GM23338 (cell line): ENCODE results near the gene SORBS2. TPM values are rescaled to one million over a fixed set of nuclear protein-coding genes. Genes with fewer than 3 reads are reported as not detected.

Source experiments
- ATAC-seq: fragments of 200-7000 bp; cut with Tn5 transposase; 3 replicates; pipeline ENCODE4 v1.9.1; 2020
- DNase-seq: peaks from one replicate; pipeline ENCODE4 v3.0.0-alpha.2; 2015; ENCODE audit warnings: low spot score
- H2AFZ ChIP-seq: fragments of 200-600 bp; sonication (generic); 2 replicates; pipeline ENCODE4 v1.8.0; 2016; ENCODE audit warnings: antibody characterized with exemption, mild to moderate bottlenecking, moderate library complexity
- H3F3A ChIP-seq: fragments of 200-600 bp; sonication (generic); replicated peaks from 2 replicates; pipeline ENCODE4 v1.8.0; 2017; ENCODE audit warnings: antibody characterized with exemption, mixed run types, low read depth
- H3K27ac ChIP-seq: fragments of 200-600 bp; sonication (generic); 2 replicates; pipeline ENCODE4 v1.6.1; 2016; ENCODE audit warnings: low read depth
- H3K27me3 ChIP-seq: fragments of 200-600 bp; sonication (generic); 2 replicates; pipeline ENCODE4 v1.8.0; 2016; ENCODE audit warnings: mild to moderate bottlenecking, mixed run types, moderate library complexity; ENCODE audit not compliant: insufficient read depth
- H3K36me3 ChIP-seq: fragments of 200-600 bp; sonication (generic); 2 replicates; pipeline ENCODE4 v1.8.0; 2016; ENCODE audit warnings: mild to moderate bottlenecking; ENCODE audit not compliant: insufficient read depth
- H3K4me1 ChIP-seq: fragments of 200-600 bp; sonication (generic); 2 replicates; pipeline ENCODE4 v1.8.0; 2016; ENCODE audit warnings: mild to moderate bottlenecking, moderate library complexity; ENCODE audit not compliant: insufficient read depth
- H3K4me2 ChIP-seq: fragments of 200-600 bp; sonication (generic); 2 replicates; pipeline ENCODE4 v1.7.1; 2017; ENCODE audit warnings: mixed run types
- H3K4me3 ChIP-seq: fragments of 200-600 bp; sonication (generic); 2 replicates; pipeline ENCODE4 v1.6.1; 2016; ENCODE audit warnings: mixed run types
- H3K79me2 ChIP-seq: fragments of 200-600 bp; sonication (generic); replicated peaks from 2 replicates; pipeline ENCODE4 v1.8.0; 2017; ENCODE audit warnings: mild to moderate bottlenecking; ENCODE audit not compliant: insufficient read depth
- H3K9me2 ChIP-seq: fragments of 200-600 bp; sonication (generic); 2 replicates; pipeline ENCODE4 v1.8.0; 2017; ENCODE audit not compliant: insufficient read depth
- H4K20me1 ChIP-seq: fragments of 200-600 bp; sonication (generic); replicated peaks from 2 replicates; pipeline ENCODE4 v1.8.0; 2017; ENCODE audit warnings: mild to moderate bottlenecking; ENCODE audit not compliant: insufficient read depth
- H3K27ac Mint-ChIP-seq: 2 replicates; pipeline ENCODE4 v1.8.0; 2020; ENCODE audit warnings: inconsistent platforms, mild to moderate bottlenecking, moderate library complexity, mixed read lengths
- H3K27me3 Mint-ChIP-seq: 3 replicates; pipeline ENCODE4 v1.8.0; 2022; ENCODE audit warnings: low read depth, mild to moderate bottlenecking, moderate library complexity, mixed read lengths, inconsistent platforms; ENCODE audit not compliant: insufficient read depth, poor library complexity
- H3K36me3 Mint-ChIP-seq: 3 replicates; pipeline ENCODE4 v1.8.0; 2021; ENCODE audit warnings: low read depth, mild to moderate bottlenecking, inconsistent platforms, moderate library complexity, mixed read lengths
- H3K4me1 Mint-ChIP-seq: 3 replicates; pipeline ENCODE4 v1.8.0; 2020; ENCODE audit warnings: mild to moderate bottlenecking, inconsistent platforms, mixed read lengths
- H3K4me3 Mint-ChIP-seq: 3 replicates; pipeline ENCODE4 v1.8.0; 2021; ENCODE audit warnings: moderate library complexity, mild to moderate bottlenecking, inconsistent platforms, mixed read lengths
- H3K9me3 Mint-ChIP-seq: 3 replicates; pipeline ENCODE4 v1.8.0; 2020; ENCODE audit warnings: moderate library complexity, mild to moderate bottlenecking, inconsistent platforms, mixed read lengths
- CREB1 ChIP-seq: fragments of 250-450 bp; sonication (Bioruptor Pico); IDR thresholded peaks from 2 replicates; pipeline ENCODE4 v1.5.0; 2020; ENCODE audit warnings: low read depth, mild to moderate bottlenecking, moderate library complexity
- CTCF ChIP-seq, 2 experiments: fragments of 200-600 bp in 1 of 2; sonication (generic) in 1 of 2; conservative IDR thresholded peaks; 2 replicates each; pipeline versions ENCODE4 v1.5.1 to v1.6.1; 2016 to 2017; ENCODE audit warnings: antibody characterized with exemption in 2 of 2, low read depth in 2 of 2, mild to moderate bottlenecking in 2 of 2, moderate library complexity in 1 of 2
- ETS1 ChIP-seq: IDR thresholded peaks from 2 replicates; pipeline ENCODE4 v1.6.1; 2016; ENCODE audit warnings: antibody characterized with exemption
- EZH2 ChIP-seq: fragments of 200-600 bp; sonication (generic); IDR thresholded peaks from one replicate; pipeline ENCODE4 v1.8.0; 2017; ENCODE audit warnings: antibody characterized with exemption, mild to moderate bottlenecking, low read depth; ENCODE audit not compliant: unreplicated experiment
- EZH2phosphoT487 ChIP-seq: fragments of 200-600 bp; sonication (generic); IDR thresholded peaks from one replicate; pipeline ENCODE4 v1.8.1; 2018; ENCODE audit warnings: antibody characterized with exemption; ENCODE audit not compliant: unreplicated experiment
- JUNB ChIP-seq: IDR thresholded peaks from one replicate; pipeline ENCODE4 v1.6.1; 2016; ENCODE audit warnings: antibody characterized with exemption; ENCODE audit not compliant: unreplicated experiment
- NANOG ChIP-seq: IDR thresholded peaks from 2 replicates; pipeline ENCODE4 v1.6.1; 2016; ENCODE audit warnings: antibody characterized with exemption, borderline replicate concordance
- POLR2AphosphoS5 ChIP-seq: IDR thresholded peaks from 2 replicates; pipeline ENCODE4 v1.6.1; 2016; ENCODE audit warnings: antibody characterized with exemption, low read depth
- REST ChIP-seq: IDR thresholded peaks from one replicate; pipeline ENCODE4 v1.6.1; 2018; ENCODE audit warnings: antibody characterized with exemption; ENCODE audit not compliant: unreplicated experiment
- STAT1 ChIP-seq: IDR thresholded peaks from one replicate; pipeline ENCODE4 v1.6.1; 2016; ENCODE audit warnings: antibody characterized with exemption; ENCODE audit not compliant: unreplicated experiment
- ZNF114 ChIP-seq: fragments of 250-450 bp; sonication (Bioruptor Pico); IDR thresholded peaks from 2 replicates; pipeline ENCODE4 v1.5.0; 2020; ENCODE audit warnings: mild to moderate bottlenecking, moderate library complexity
- ZNF331 ChIP-seq: fragments of 250-450 bp; sonication (Bioruptor Pico); IDR thresholded peaks from 2 replicates; pipeline ENCODE4 v1.5.0; 2020; ENCODE audit warnings: low read depth, mild to moderate bottlenecking, moderate library complexity
- ZNF462 ChIP-seq: fragments of 250-450 bp; sonication (Bioruptor Pico); IDR thresholded peaks from 2 replicates; pipeline ENCODE4 v1.5.0; 2020; ENCODE audit warnings: mild to moderate bottlenecking, moderate library complexity
- polyA plus RNA-seq: library from polyadenylated mRNA; unstranded; fragments of >200 nt; fragmentation: Nextera tagmentation; extraction: Ambion mirVana; gene quantifications from 2 replicates; pipeline ENCODE4 v1.2.1, GENCODE V29; 2016
- total RNA-seq: library from RNA; depleted of rRNA; stranded (reverse); fragments of >200 nt; shearing (Covaris generic); gene quantifications from 2 replicates; pipeline ENCODE4 v1.2.3, GENCODE V29; 2014

Gene SORBS2
- total and polyA plus RNA-seq, 2 experiments from 2014 or later: 17.8 to 27.6 TPM

- no peaks in the 10 kb centered on the region for H3K27me3 Mint-ChIP-seq
- Histone ChIP-seq H3K27ac (no peak overlapping the region), H2AFZ (no peak overlapping the region), H4K20me1 (no peaks in the 10 kb centered on the region), H3K4me1 (no peaks in the 10 kb centered on the region), H3K36me3 (no peaks in the 10 kb centered on the region), H3F3A (no peaks in the 10 kb centered on the region), H3K4me2 (no peak overlapping the region), H3K9me2 (peaks cover 22% of the 10 kb centered on the region), H3K4me3 (no peak overlapping the region), H3K79me2 (no peaks in the 10 kb centered on the region), H3K27me3 (no peaks in the 10 kb centered on the region)
- no peaks in the 10 kb centered on the region; the same call in 2 of the 3 replicates for H3K9me3 Mint-ChIP-seq
- TF ChIP-seq ZNF114 (no peak), REST (no peak), POLR2AphosphoS5 (no peak), CTCF (conservative IDR thresholded peaks at IDR 0.05; ENCODE audit: low read depth in 2 of 2) (no peak), NANOG (no peak), STAT1 (no peak), CREB1 (CRISPR knock-in tag) (no peak), EZH2phosphoT487 (no peak), ETS1 (no peak), JUNB (no peak), ZNF331 (CRISPR knock-in tag) (no peak), EZH2 (no peak), ZNF462 (CRISPR knock-in tag) (no peak)
- no peaks in the 10 kb centered on the region for H3K36me3 Mint-ChIP-seq
- no peak for DNase-seq
- H3K4me1 Mint-ChIP-seq: no peaks in the 10 kb centered on the region; the same call in 2 of the 3 replicates
- H3K4me3 Mint-ChIP-seq: no peak overlapping the region
- H3K27ac Mint-ChIP-seq: no peak overlapping the region
- ATAC-seq: no peak
These were observed 263.4 kb downstream of the SORBS2 start for GRCh38 chr4:185548587-185548986.
